Immature natural killer cell (primary cell): ENCODE data around the gene POLR3GL. TPM values are rescaled to one million over a fixed set of nuclear protein-coding genes. Genes with fewer than 3 reads are reported as not detected.
"Not testable (repeated sequence)": the region's sequence is repeated elsewhere in the genome, so short reads cannot be mapped to it uniquely, and the experiment has no call there.

Experiments
- DNase-seq, 3 donors: peaks; one replicate each; pipeline ENCODE4 v3.0.0; 2022; ENCODE audit warnings: mixed read lengths in 1 of 3
- H3K27ac Mint-ChIP-seq, 6 donors: one replicate each; pipeline ENCODE4 v1.8.0; 2020; ENCODE audit warnings: mixed read lengths in 6 of 6, mild to moderate bottlenecking in 5 of 6, inconsistent platforms in 4 of 6, moderate library complexity in 3 of 6
- H3K27me3 Mint-ChIP-seq, 3 donors: one replicate each; pipeline ENCODE4 v1.8.0; 2020 to 2021; ENCODE audit warnings: low read depth in 3 of 3, mild to moderate bottlenecking in 3 of 3, mixed read lengths in 3 of 3, moderate library complexity in 3 of 3, inconsistent platforms in 1 of 3
- H3K36me3 Mint-ChIP-seq, 3 donors: one replicate each; pipeline ENCODE4 v1.8.0; 2020; ENCODE audit warnings: mixed read lengths in 3 of 3, inconsistent platforms in 2 of 3, mild to moderate bottlenecking in 2 of 3
- H3K4me1 Mint-ChIP-seq, 2 donors: one replicate each; pipeline ENCODE4 v1.8.0; 2020; ENCODE audit warnings: inconsistent platforms in 2 of 2, mild to moderate bottlenecking in 2 of 2, mixed read lengths in 2 of 2, moderate library complexity in 1 of 2
- H3K4me3 Mint-ChIP-seq, 5 donors: one replicate each; pipeline ENCODE4 v1.8.0; 2020; ENCODE audit warnings: mild to moderate bottlenecking in 5 of 5, mixed read lengths in 5 of 5, inconsistent platforms in 3 of 5, moderate library complexity in 3 of 5
- H3K9me3 Mint-ChIP-seq, 6 donors: one replicate each; pipeline ENCODE4 v1.8.0; 2020; ENCODE audit warnings: mild to moderate bottlenecking in 6 of 6, mixed read lengths in 6 of 6, inconsistent platforms in 4 of 6, moderate library complexity in 3 of 6
- polyA plus RNA-seq, 3 donors: library from polyadenylated mRNA; unstranded; fragments of 300-500 nt; fragmentation: Illumina TruSeq; gene quantifications; one replicate each; pipeline ENCODE4 v1.2.3, GENCODE V29; 2021

The POLR3GL gene, protein sequence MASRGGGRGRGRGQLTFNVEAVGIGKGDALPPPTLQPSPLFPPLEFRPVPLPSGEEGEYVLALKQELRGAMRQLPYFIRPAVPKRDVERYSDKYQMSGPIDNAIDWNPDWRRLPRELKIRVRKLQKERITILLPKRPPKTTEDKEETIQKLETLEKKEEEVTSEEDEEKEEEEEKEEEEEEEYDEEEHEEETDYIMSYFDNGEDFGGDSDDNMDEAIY
- 100 to 1,000 TPM; 112 to 207 (median 119) TPM for polyA plus RNA-seq

GRCh38 chr1:145964328-145965118, at the start of gene POLR3GL, which contains the start of gene ANKRD34A:
Gene POLR3GL (plus strand): TSS chr1:145964690. CDS start chr1:145974866, 10,176 bp downstream.
Gene ANKRD34A (minus strand): TSS chr1:145964575. CDS start chr1:145961759, 2,816 bp downstream.
- DNase-seq: peak; percentile 90 to 92 (median 90)
- peaks cover 5 to 9% (median 6%) of the 10 kb centered on the region in 3 donors for H3K27me3 Mint-ChIP-seq
- peaks cover 7 to 11% (median 8%) of the 10 kb centered on the region in 3 donors for H3K36me3 Mint-ChIP-seq
- peak within 1 kb of the TSS; percentile 89 to 98 (median 94) for H3K27ac Mint-ChIP-seq
- H3K9me3 Mint-ChIP-seq: peaks cover 0 to 2% (median 0%) of the 10 kb centered on the region in 6 donors
- H3K4me1 Mint-ChIP-seq: peaks cover 58 to 62% of the 10 kb centered on the region in 2 donors
- peak within 1 kb of the TSS; percentile 90 to 99 (median 96) for H3K4me3 Mint-ChIP-seq

DNA sequence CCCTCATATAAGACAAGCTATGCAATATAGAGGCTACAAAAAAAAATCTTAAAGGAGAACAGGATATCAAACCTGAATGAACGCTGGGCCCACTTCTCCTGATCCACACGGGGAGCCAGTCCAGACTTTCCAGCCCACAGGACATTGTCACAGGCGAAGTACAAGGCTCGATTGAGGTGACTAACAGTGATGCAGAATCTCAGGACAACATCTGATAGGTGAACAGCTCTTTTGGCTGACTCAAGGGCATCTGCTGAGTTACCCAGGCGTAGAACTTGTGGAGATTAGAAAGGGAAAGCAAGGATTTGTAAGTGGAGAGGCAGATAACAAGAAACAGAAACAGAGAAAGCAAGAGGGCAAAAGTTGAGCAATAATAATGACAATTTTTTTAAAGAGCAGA, 47.7 kb upstream of the POLR3GL start:
- Mint-ChIP-seq H3K36me3 (peaks cover 7 to 24% (median 17%) of the 10 kb centered on the region in 3 donors), H3K4me3 (peak overlapping the region; percentile 74 to 96 (median 92)), H3K27ac (peak overlapping the region in 5 of 6 donors; percentile 29 to 94 (median 66)), H3K4me1 (peaks cover 35 to 58% of the 10 kb centered on the region in 2 donors), H3K27me3 (peaks cover 0 to 8% (median 5%) of the 10 kb centered on the region in 3 donors), H3K9me3 (no peaks in the 10 kb centered on the region)
- no peak for DNase-seq

DNA sequence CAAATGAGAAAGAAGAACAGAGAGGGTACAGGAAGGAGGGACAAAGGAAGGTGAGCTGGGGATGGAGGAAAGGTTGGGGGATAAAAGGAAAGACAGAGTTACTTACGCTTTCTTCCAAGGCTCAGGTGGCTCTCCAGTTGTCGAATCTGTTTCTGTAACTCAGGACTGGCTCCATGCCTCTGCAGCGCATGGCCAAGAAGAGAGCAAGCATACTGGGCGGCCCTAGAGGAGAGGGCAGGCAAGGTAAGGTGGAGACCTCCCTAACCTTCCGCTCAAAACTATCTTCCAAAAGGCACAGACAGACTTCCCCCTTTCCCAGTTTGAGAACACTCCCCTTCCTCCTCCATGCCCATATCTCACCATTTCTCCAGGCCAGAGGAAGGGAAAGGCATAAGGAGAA, 46.9 kb upstream of the POLR3GL start:
- Mint-ChIP-seq H3K4me3 (peak overlapping the region; percentile 92 to 96 (median 95)), H3K9me3 (no peaks in the 10 kb centered on the region), H3K4me1 (peaks cover 35 to 58% of the 10 kb centered on the region in 2 donors), H3K27ac (peak overlapping the region; percentile 85 to 96 (median 92)), H3K36me3 (peaks cover 4 to 16% (median 13%) of the 10 kb centered on the region in 3 donors), H3K27me3 (peaks cover 0 to 7% (median 5%) of the 10 kb centered on the region in 3 donors)
- DNase-seq: no peak

DNA sequence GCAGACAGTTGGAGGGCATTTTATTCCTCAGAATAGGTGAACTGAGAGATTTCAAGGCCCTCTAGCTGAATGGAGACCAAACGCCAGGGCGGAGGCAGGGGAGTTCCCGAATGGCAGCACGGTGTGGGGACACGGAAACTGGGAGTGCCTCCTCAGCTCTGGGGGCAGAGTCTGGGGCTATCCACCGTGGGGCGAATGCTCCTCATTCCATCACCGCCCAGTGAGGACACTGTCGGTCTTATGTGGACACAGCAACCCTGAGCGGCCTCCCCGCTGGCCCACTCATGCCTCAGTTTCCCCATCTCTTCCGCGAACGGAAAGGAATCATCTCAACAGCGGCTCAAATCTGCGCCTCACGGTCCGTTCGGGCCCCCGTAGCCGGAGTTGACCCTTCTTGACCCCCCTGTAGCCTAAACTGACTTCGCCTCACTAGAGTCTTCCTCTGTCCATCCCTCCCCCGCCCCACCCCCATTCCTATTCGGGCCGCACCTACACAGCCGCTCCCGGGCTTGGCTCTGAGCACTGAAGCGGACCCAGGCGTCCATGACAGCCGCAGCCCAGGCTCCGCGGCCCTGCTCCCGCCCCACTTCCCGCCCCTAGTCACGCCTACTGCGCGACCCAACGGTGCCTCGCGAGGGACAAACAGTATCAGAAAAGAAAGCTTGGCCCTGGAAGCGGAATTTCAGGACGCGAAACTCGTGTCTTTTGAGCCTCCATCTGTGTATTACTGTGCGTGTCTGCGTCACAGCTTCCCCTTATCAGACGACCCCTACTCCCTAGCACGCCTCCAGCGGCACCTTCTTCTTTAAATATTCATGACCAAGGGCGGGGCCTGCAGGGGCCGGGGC, 46.1 kb upstream of the POLR3GL start, which contains the start of gene PEX11B:
Gene PEX11B, minus strand, starts transcription at position 574 of the 848 bp plus-strand sequence. Its CDS starts 29 bp downstream, at position 545.
- peaks cover 0 to 7% (median 5%) of the 10 kb centered on the region in 3 donors for H3K27me3 Mint-ChIP-seq
- peaks cover 35 to 58% of the 10 kb centered on the region in 2 donors for H3K4me1 Mint-ChIP-seq
- H3K4me3 Mint-ChIP-seq: peak within 1 kb of the TSS; percentile 92 to 96 (median 95)
- peak; percentile 86 to 91 (median 90) for DNase-seq
- no peaks in the 10 kb centered on the region for H3K9me3 Mint-ChIP-seq
- H3K27ac Mint-ChIP-seq: peak within 1 kb of the TSS; percentile 85 to 96 (median 92)
- peaks cover 4 to 11% (median 9%) of the 10 kb centered on the region in 3 donors for H3K36me3 Mint-ChIP-seq

DNA sequence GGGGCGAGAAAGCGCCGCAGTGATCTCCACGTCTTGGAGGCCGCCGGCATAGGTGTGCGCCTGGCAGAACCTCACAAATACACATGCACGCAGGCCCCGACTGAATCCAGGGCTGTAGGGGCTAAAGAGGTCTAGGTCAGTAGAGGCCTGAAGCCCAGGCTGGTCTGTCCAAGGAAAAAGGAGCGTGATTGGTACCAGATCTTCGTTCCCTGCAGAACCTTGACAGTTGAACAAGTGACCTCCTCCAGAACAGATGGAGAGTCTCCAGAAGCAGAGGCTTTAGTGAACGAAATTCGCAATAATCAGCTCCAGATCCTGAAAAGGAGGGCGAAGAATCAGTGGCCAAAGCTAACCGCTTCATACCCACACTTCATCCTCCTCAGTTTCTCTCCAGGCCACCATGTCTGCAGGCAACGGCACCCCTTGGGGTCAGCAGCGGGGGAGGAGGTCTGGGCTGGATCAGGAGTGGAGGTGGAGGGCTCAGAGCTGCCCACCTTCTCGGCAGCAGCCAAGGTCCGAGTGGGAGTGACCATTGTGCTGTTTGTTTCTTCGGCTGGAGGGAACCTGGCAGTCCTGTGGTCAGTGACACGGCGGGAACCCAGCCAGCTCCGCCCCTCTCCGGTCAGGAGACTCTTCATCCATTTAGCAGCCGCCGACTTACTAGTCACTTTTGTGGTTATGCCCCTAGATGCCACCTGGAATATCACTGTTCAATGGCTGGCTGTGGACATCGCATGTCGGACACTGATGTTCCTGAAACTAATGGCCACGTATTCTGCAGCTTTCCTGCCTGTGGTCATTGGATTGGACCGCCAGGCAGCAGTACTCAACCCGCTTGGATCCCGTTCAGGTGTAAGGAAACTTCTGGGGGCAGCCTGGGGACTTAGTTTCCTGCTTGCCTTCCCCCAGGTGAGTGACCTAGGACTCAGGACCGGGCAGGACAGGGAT, 45.2 kb upstream of the POLR3GL start:
- DNase-seq: peak; percentile 23 to 31 (median 30)
- no peaks in the 10 kb centered on the region for H3K9me3 Mint-ChIP-seq
- H3K4me1 Mint-ChIP-seq: peaks cover 35 to 57% of the 10 kb centered on the region in 2 donors
- peaks cover 4 to 11% (median 8%) of the 10 kb centered on the region in 3 donors for H3K36me3 Mint-ChIP-seq
- peaks cover 0 to 7% (median 5%) of the 10 kb centered on the region in 3 donors for H3K27me3 Mint-ChIP-seq
- peak overlapping the region; percentile 85 to 96 (median 92) for H3K27ac Mint-ChIP-seq
- peak overlapping the region; percentile 92 to 96 (median 95) for H3K4me3 Mint-ChIP-seq

- Mint-ChIP-seq H3K4me3 (peak overlapping the region; percentile 64 to 96 (median 93)), H3K27ac (peak overlapping the region in 4 of 6 donors; percentile 23 to 90 (median 68)), H3K4me1 (peaks cover 35 to 52% of the 10 kb centered on the region in 2 donors)
- not testable (repeated sequence) for H3K9me3 Mint-ChIP-seq, H3K36me3 Mint-ChIP-seq, DNase-seq, H3K27me3 Mint-ChIP-seq
These were observed 44.2 kb upstream of the POLR3GL start for GRCh38 chr1:145920297-145920696.

- H3K9me3 Mint-ChIP-seq: no peaks in the 10 kb centered on the region
- no peak overlapping the region for H3K27ac Mint-ChIP-seq
- H3K27me3 Mint-ChIP-seq: peaks cover 0 to 7% (median 5%) of the 10 kb centered on the region in 3 donors
- H3K36me3 Mint-ChIP-seq: peaks cover 0 to 8% (median 6%) of the 10 kb centered on the region in 3 donors
- no peak for DNase-seq
- H3K4me3 Mint-ChIP-seq: no peak overlapping the region
- peaks cover 28 to 37% of the 10 kb centered on the region in 2 donors for H3K4me1 Mint-ChIP-seq
These were observed 42.2 kb upstream of the POLR3GL start for GRCh38 chr1:145922266-145922665.

DNA sequence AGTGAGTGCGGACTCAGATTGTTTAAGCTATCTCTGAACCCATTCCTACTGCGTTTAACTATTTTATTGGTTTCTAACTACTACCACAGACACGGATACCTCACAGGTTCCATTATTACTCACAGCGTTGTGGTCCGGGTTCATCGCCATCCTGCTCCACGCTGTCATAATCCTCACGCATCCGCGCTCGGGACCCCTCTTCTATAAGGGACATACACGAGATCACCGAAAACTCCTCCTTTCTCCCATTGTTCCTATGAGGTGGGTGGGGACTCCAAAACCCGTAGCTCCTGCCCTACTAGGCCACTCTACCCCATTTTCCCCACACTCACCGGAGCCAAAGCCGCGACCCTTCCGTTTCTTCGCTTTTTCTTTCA, 37.8 kb upstream of the POLR3GL start:
- H3K4me3 Mint-ChIP-seq: no peak overlapping the region
- H3K9me3 Mint-ChIP-seq: no peaks in the 10 kb centered on the region
- peaks cover 17 to 20% of the 10 kb centered on the region in 2 donors for H3K4me1 Mint-ChIP-seq
- peaks cover 0 to 8% (median 6%) of the 10 kb centered on the region in 3 donors for H3K36me3 Mint-ChIP-seq
- no peak for DNase-seq
- H3K27me3 Mint-ChIP-seq: peaks cover 0 to 2% (median 2%) of the 10 kb centered on the region in 3 donors
- H3K27ac Mint-ChIP-seq: no peak overlapping the region

DNA sequence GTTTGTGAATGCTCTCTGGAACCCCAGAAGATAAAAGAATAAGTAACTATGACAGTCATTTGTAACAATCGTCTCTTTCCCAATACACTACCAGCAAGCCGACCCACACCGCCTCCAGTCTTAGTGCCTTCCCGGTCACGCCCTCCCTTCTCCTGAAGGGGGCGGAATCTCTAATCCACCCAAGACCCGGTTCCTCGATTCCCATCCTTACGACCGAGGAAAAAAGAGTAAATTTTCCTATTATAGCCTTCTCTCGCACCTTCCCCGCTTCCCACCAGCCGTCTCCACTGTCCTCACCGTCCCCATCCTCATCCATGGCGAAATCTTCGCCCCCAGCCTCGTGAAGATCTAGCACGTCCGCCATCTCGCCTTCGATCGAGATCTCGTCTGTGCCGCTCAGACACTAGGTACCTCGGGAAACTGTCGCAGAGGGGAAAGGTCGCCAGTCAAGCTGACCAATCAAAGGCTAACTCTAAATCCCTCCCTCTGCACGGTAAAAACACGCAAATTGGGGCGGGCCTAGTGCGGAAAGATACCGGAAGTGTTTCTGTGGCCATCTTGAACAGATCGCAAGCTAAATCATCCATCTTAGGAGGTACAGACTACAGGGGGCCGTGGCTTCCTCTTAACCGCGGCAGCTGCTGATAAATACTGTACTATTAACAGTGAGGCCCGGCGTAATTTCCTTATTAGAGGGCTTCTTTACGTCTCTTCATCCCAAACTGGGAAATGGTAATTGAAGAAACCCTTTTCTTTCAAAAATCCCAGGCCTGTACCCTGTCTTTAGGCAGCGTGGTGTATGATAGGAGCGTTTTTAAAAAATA, 37.2 kb upstream of the POLR3GL start, which contains the start of gene RBM8A:
Gene RBM8A, minus strand, starts transcription at position 422 of the 824 bp plus-strand sequence. Its CDS starts 58 bp downstream, at position 364.
- Mint-ChIP-seq H3K4me3 (peak within 1 kb of the TSS in 3 of 5 donors; percentile 78 to 80 (median 79)), H3K27me3 (peaks cover 0 to 3% (median 2%) of the 10 kb centered on the region in 3 donors), H3K27ac (peak within 1 kb of the TSS in 2 of 6 donors; percentile 40 to 90), H3K4me1 (peaks cover 23 to 25% of the 10 kb centered on the region in 2 donors), H3K9me3 (no peaks in the 10 kb centered on the region), H3K36me3 (peaks cover 0 to 8% (median 6%) of the 10 kb centered on the region in 3 donors)
- DNase-seq: peak; percentile 95 to 97 (median 96)

GRCh38 chr1:145927916-145928643, 36.4 kb upstream of the POLR3GL start:
- Mint-ChIP-seq H3K27me3 (peaks cover 0 to 6% (median 6%) of the 10 kb centered on the region in 3 donors), H3K4me1 (peaks cover 31 to 33% of the 10 kb centered on the region in 2 donors), H3K36me3 (peaks cover 0 to 8% (median 6%) of the 10 kb centered on the region in 3 donors), H3K9me3 (no peaks in the 10 kb centered on the region), H3K27ac (peak overlapping the region in 2 of 6 donors; percentile 40 to 90), H3K4me3 (peak overlapping the region in 3 of 5 donors; percentile 78 to 80 (median 79))
- no peak for DNase-seq
